HCT116 (cell line): Measurements from ENCODE around the gene MCL1.

ENCODE experiments used
- EZH2 ChIP-seq: fragments of 200-600 bp; sonication (generic); IDR thresholded peaks from 2 replicates; pipeline ENCODE4 v1.6.1; 2017; ENCODE audit warnings: antibody characterized with exemption, mixed run types
- POLR2AphosphoS5 ChIP-seq: IDR thresholded peaks from 2 replicates; pipeline ENCODE4 v1.6.1; 2011; ENCODE audit warnings: mild to moderate bottlenecking, low read depth, low read length, moderate library complexity
- ZBTB33 ChIP-seq: IDR thresholded peaks from 2 replicates; pipeline ENCODE4 v1.6.1; 2011; ENCODE audit warnings: mild to moderate bottlenecking, low read length, moderate library complexity; ENCODE audit not compliant: insufficient replicate concordance; ENCODE audit errors: extremely low read depth

- no peak for TF ChIP-seq ZBTB33
- TF ChIP-seq POLR2AphosphoS5: no peak
- TF ChIP-seq EZH2: no peak
Measured at GRCh38 chr1:150579945-150580642, 684 bp upstream of the MCL1 start.
